ENCODE data around the gene PCGF5. TPM values are rescaled to one million over a fixed set of nuclear protein-coding genes. Genes with fewer than 3 reads are reported as not detected.

The PCGF5 gene
- total RNA-seq, 1 donor from 2014 or later: 45.4 TPM

DNA sequence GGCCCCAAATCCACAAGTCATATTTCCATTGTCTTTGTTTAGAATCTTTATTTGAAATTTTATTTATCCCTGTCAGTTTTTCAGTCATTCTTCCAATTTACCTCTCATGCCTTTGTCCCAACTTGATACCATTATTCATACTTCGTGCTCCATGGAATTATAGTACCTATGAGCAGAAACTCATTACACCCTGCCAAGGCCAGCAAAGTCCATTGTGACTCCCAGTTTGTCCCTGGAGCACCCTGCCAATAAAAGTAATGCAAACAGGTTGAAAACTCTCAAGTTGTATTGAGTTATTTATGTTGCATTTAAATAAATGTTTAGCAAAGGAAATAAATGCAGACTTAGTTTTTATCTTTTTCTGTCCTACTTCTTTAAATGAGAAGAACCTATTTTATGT is 19.3 kb downstream of the PCGF5 start:
- Histone ChIP-seq H3K9me3 (no peaks in the 10 kb centered on the region), H3K27me3 (no peaks in the 10 kb centered on the region), H3K4me1 (no peaks in the 10 kb centered on the region), H3K27ac (no peak overlapping the region), H3K36me3 (no peaks in the 10 kb centered on the region), H3K4me3 (no peak overlapping the region)
- TF ChIP-seq, protein P1, sequence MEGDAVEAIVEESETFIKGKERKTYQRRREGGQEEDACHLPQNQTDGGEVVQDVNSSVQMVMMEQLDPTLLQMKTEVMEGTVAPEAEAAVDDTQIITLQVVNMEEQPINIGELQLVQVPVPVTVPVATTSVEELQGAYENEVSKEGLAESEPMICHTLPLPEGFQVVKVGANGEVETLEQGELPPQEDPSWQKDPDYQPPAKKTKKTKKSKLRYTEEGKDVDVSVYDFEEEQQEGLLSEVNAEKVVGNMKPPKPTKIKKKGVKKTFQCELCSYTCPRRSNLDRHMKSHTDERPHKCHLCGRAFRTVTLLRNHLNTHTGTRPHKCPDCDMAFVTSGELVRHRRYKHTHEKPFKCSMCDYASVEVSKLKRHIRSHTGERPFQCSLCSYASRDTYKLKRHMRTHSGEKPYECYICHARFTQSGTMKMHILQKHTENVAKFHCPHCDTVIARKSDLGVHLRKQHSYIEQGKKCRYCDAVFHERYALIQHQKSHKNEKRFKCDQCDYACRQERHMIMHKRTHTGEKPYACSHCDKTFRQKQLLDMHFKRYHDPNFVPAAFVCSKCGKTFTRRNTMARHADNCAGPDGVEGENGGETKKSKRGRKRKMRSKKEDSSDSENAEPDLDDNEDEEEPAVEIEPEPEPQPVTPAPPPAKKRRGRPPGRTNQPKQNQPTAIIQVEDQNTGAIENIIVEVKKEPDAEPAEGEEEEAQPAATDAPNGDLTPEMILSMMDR (IDR thresholded peaks at IDR 0.05): no peak
- TF ChIP-seq POLR2A (IDR thresholded peaks at IDR 0.05) (no peak), POLR2AphosphoS5 (IDR thresholded peaks at IDR 0.05; ENCODE audit: insufficient read depth in 1 of 2, low read depth in 1 of 2) (no peak)
- intact Hi-C loops (cut with DNase I): no loop called here
- DNase-seq (ENCODE audit: extremely low spot score in 2 of 2): no peak

DNA sequence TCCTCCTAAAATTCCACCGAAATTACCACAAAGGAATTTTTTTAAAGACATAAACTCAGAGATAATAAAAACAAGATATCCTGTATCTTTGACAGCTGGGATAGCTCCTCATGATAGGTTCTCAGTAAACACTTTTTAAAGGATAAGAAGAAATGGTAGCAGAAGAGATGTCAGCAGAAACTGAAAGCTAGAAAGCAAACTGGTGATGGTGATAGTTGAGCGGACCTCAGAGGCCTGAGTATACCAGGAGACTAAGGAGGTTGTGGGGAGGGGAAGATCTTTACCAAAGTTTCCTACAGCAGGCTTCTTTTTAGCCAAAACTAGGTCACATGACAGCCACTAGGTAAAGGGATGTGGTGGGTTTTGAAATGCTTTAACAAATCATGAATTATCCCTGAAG is 22.5 kb downstream of the PCGF5 start:
- Histone ChIP-seq H3K9me3 (no peaks in the 10 kb centered on the region), H3K27me3 (no peaks in the 10 kb centered on the region), H3K27ac (no peak overlapping the region), H3K4me1 (no peaks in the 10 kb centered on the region), H3K36me3 (no peaks in the 10 kb centered on the region), H3K4me3 (no peak overlapping the region)
- intact Hi-C loops (cut with DNase I): no loop called here
- no peak for DNase-seq (ENCODE audit: extremely low spot score in 2 of 2)
- TF ChIP-seq POLR2A (IDR thresholded peaks at IDR 0.05) (no peak), POLR2AphosphoS5 (IDR thresholded peaks at IDR 0.05; ENCODE audit: insufficient read depth in 1 of 2, low read depth in 1 of 2) (no peak)
- TF ChIP-seq, protein P1 (IDR thresholded peaks at IDR 0.05): no peak

DNA sequence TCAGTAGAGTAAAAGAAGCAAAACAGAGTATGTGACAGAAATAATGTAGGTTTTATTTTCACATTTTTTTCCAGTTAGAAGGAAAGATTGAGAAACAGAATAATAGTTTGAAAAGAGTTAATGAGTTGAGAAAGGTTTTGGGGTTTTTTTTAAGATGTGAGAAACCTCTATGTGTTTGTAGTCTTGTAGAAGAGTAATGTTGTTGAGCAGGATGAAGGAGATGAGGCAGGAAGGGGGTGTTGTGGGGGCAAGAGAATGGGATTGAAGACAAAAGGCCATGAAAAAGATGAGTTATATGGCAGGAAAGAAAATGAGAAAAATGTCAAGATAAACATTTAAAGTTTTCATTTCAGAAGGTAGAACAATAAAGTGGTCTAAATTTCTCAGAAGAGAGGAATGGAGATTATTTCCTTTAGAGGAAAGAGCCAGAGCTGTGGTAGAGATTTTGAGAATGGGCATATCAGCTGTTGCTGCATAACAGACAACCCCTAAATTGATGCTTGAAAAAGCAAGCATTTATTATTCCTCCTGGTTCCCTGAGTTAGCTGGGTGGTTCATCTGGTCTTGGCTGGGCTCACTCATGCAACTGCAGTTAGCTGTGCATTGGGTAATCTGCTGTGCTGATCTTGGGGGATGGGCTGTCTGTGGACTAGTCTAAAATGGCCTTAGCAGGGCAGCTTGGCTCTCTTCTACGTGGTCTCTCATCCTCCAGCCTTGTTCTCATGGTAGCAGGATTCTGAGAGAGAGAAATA is 27.1 kb downstream of the PCGF5 start:
- Histone ChIP-seq H3K27ac (no peak overlapping the region), H3K4me3 (no peak overlapping the region), H3K27me3 (no peaks in the 10 kb centered on the region), H3K36me3 (peaks cover 0 to 3% of the 10 kb centered on the region in 2 donors), H3K9me3 (no peaks in the 10 kb centered on the region), H3K4me1 (no peaks in the 10 kb centered on the region)
- no peak for TF ChIP-seq POLR2AphosphoS5 (IDR thresholded peaks at IDR 0.05; ENCODE audit: insufficient read depth in 1 of 2, low read depth in 1 of 2)
- TF ChIP-seq, protein P1 (IDR thresholded peaks at IDR 0.05): no peak
- no peak for TF ChIP-seq POLR2A (IDR thresholded peaks at IDR 0.05)
- intact Hi-C loops (cut with DNase I): no loop called here
- DNase-seq (ENCODE audit: extremely low spot score in 2 of 2): no peak

DNA sequence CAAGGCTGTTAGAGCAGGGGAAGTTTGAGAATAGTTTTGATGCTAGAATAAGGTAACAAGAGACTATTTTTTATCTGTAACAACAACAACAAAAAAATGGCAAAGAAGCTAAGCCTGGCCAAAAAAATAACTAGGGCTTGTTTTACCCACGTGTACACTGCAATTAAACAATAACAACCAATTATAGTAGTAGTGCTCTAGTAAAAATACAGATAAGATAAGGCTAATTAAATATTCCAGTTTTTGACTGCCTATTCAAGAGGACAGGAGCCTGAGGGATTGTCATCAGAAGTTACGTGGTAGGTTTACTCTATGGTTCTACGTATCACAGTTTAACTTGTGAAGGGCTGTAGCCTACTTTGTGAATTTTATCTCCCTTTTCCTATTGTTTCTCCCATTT is 29.2 kb downstream of the PCGF5 start:
- no peak for DNase-seq (ENCODE audit: extremely low spot score in 2 of 2)
- Histone ChIP-seq H3K36me3 (peaks cover 0 to 14% of the 10 kb centered on the region in 2 donors), H3K27me3 (no peaks in the 10 kb centered on the region), H3K4me3 (no peak overlapping the region), H3K9me3 (no peaks in the 10 kb centered on the region), H3K4me1 (no peaks in the 10 kb centered on the region), H3K27ac (no peak overlapping the region)
- no peak for TF ChIP-seq POLR2A (IDR thresholded peaks at IDR 0.05)
- TF ChIP-seq POLR2AphosphoS5 (IDR thresholded peaks at IDR 0.05; ENCODE audit: insufficient read depth in 1 of 2, low read depth in 1 of 2): no peak
- TF ChIP-seq, protein P1 (IDR thresholded peaks at IDR 0.05): no peak
- intact Hi-C loops (cut with DNase I): loop anchor here (5.0 kb wide), 2 partner anchors 242 to 342 kb away; no protein-coding TSS in a partner anchor

DNA sequence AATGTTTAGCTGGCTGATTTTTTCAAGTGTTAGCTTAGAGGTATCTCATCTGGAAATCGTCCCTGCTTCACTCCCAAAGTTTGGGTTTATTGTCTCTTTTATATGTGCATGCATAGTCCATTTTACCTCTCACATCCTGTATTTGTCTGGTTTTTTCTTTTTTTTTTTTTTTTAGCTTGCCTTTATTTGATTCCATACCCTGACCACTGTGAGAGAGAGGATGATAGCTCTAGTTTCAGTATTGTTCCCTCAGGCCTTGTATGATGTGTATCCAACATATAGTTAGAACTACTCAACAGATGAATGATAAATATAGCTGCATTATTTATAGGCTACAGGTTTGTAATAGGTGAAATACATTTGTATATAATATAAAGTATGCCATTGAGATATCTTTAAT is 29.9 kb downstream of the PCGF5 start:
- no peak for DNase-seq (ENCODE audit: extremely low spot score in 2 of 2)
- H3K27ac ChIP-seq: no peak overlapping the region
- TF ChIP-seq POLR2AphosphoS5 (IDR thresholded peaks at IDR 0.05; ENCODE audit: insufficient read depth in 1 of 2, low read depth in 1 of 2) (no peak), POLR2A (IDR thresholded peaks at IDR 0.05) (no peak)
- TF ChIP-seq, protein P1 (IDR thresholded peaks at IDR 0.05): no peak
- no peaks in the 10 kb centered on the region for H3K9me3 ChIP-seq
- H3K4me1 ChIP-seq: no peaks in the 10 kb centered on the region
- intact Hi-C loops (cut with DNase I): loop anchor here (5.0 kb wide), 2 partner anchors 243 to 343 kb away; no protein-coding TSS in a partner anchor
- H3K27me3 ChIP-seq: no peaks in the 10 kb centered on the region
- H3K4me3 ChIP-seq: no peak overlapping the region
- H3K36me3 ChIP-seq: peaks cover 0 to 20% of the 10 kb centered on the region in 2 donors
